T-helper 1 cell treated with Interleukin-12 subunit alpha and Interleukin-12 subunit beta and Interleukin-4 antibody, amounts not matched to agents 30 μg/mL and 1 μg/mL, for 36 hours (primary cell): ENCODE measurements around the gene COBLL1.
"Not testable (repeated sequence)": the region's sequence is repeated elsewhere in the genome, so short reads cannot be mapped to it uniquely, and the experiment has no call there.

Source experiments
- H3K27ac Mint-ChIP-seq: one replicate; pipeline ENCODE4 v1.8.0; 2021; ENCODE audit warnings: mild to moderate bottlenecking, mixed read lengths
- H3K27me3 Mint-ChIP-seq: one replicate; pipeline ENCODE4 v1.8.0; 2021; ENCODE audit warnings: low read depth, mixed read lengths
- H3K36me3 Mint-ChIP-seq: one replicate; pipeline ENCODE4 v1.8.0; 2021; ENCODE audit warnings: low read depth, mixed read lengths
- H3K4me1 Mint-ChIP-seq: one replicate; pipeline ENCODE4 v1.8.0; 2021; ENCODE audit warnings: low read depth, mixed read lengths
- H3K4me3 Mint-ChIP-seq: one replicate; pipeline ENCODE4 v1.8.0; 2021; ENCODE audit warnings: mild to moderate bottlenecking, moderate library complexity, mixed read lengths
- H3K9me3 Mint-ChIP-seq: one replicate; pipeline ENCODE4 v1.8.0; 2021; ENCODE audit warnings: mixed read lengths

The COBLL1 gene

GRCh38 chr2:164771897-164772296, 69.7 kb downstream of the COBLL1 start:
- no peaks in the 10 kb centered on the region for H3K27me3 Mint-ChIP-seq
- H3K27ac Mint-ChIP-seq: no peak overlapping the region
- H3K4me3 Mint-ChIP-seq: no peak overlapping the region
- H3K4me1 Mint-ChIP-seq: no peaks in the 10 kb centered on the region
- no peaks in the 10 kb centered on the region for H3K36me3 Mint-ChIP-seq
- H3K9me3 Mint-ChIP-seq: no peaks in the 10 kb centered on the region

GRCh38 chr2:164770421-164770916, 71.2 kb downstream of the COBLL1 start:
- H3K27me3 Mint-ChIP-seq: no peaks in the 10 kb centered on the region
- no peak overlapping the region for H3K4me3 Mint-ChIP-seq
- H3K36me3 Mint-ChIP-seq: no peaks in the 10 kb centered on the region
- H3K27ac Mint-ChIP-seq: no peak overlapping the region
- H3K4me1 Mint-ChIP-seq: no peaks in the 10 kb centered on the region
- H3K9me3 Mint-ChIP-seq: no peaks in the 10 kb centered on the region

- no peak overlapping the region for H3K4me3 Mint-ChIP-seq
- no peaks in the 10 kb centered on the region for H3K9me3 Mint-ChIP-seq
- H3K27me3 Mint-ChIP-seq: no peaks in the 10 kb centered on the region
- H3K36me3 Mint-ChIP-seq: no peaks in the 10 kb centered on the region
- no peaks in the 10 kb centered on the region for H3K4me1 Mint-ChIP-seq
- H3K27ac Mint-ChIP-seq: no peak overlapping the region
Measured at GRCh38 chr2:164766954-164767320, 74.7 kb downstream of the COBLL1 start.

- Mint-ChIP-seq H3K27ac (no peak overlapping the region), H3K9me3 (no peaks in the 10 kb centered on the region), H3K27me3 (no peaks in the 10 kb centered on the region), H3K36me3 (no peaks in the 10 kb centered on the region), H3K4me1 (no peaks in the 10 kb centered on the region), H3K4me3 (no peak overlapping the region)
Measured at GRCh38 chr2:164766216-164766953, 75.2 kb downstream of the COBLL1 start.

GRCh38 chr2:164764996-164765395, 76.6 kb downstream of the COBLL1 start:
- Mint-ChIP-seq H3K4me3 (no peak overlapping the region), H3K4me1 (no peaks in the 10 kb centered on the region), H3K36me3 (no peaks in the 10 kb centered on the region), H3K9me3 (no peaks in the 10 kb centered on the region), H3K27me3 (no peaks in the 10 kb centered on the region), H3K27ac (no peak overlapping the region)

- H3K36me3 Mint-ChIP-seq: no peaks in the 10 kb centered on the region
- H3K27me3 Mint-ChIP-seq: no peaks in the 10 kb centered on the region
- H3K27ac Mint-ChIP-seq: no peak overlapping the region
- no peaks in the 10 kb centered on the region for H3K4me1 Mint-ChIP-seq
- H3K9me3 Mint-ChIP-seq: no peaks in the 10 kb centered on the region
- no peak overlapping the region for H3K4me3 Mint-ChIP-seq
Measured at GRCh38 chr2:164764474-164764873, 77.1 kb downstream of the COBLL1 start.

GRCh38 chr2:164763431-164763830, 78.2 kb downstream of the COBLL1 start:
- no peaks in the 10 kb centered on the region for H3K4me1 Mint-ChIP-seq
- H3K27me3 Mint-ChIP-seq: no peaks in the 10 kb centered on the region
- H3K9me3 Mint-ChIP-seq: no peaks in the 10 kb centered on the region
- H3K27ac Mint-ChIP-seq: no peak overlapping the region
- H3K4me3 Mint-ChIP-seq: no peak overlapping the region
- H3K36me3 Mint-ChIP-seq: no peaks in the 10 kb centered on the region

GRCh38 chr2:164761737-164762460, 79.7 kb downstream of the COBLL1 start:
- Mint-ChIP-seq H3K4me3 (no peak overlapping the region), H3K4me1 (no peaks in the 10 kb centered on the region), H3K9me3 (no peaks in the 10 kb centered on the region), H3K27ac (no peak overlapping the region), H3K27me3 (no peaks in the 10 kb centered on the region), H3K36me3 (no peaks in the 10 kb centered on the region)

- not testable (repeated sequence) for H3K36me3 Mint-ChIP-seq, H3K4me1 Mint-ChIP-seq, H3K9me3 Mint-ChIP-seq, H3K27me3 Mint-ChIP-seq, H3K4me3 Mint-ChIP-seq, H3K27ac Mint-ChIP-seq
Measured at GRCh38 chr2:164761201-164761600, 80.4 kb downstream of the COBLL1 start.

GRCh38 chr2:164760179-164760578, 81.4 kb downstream of the COBLL1 start:
- H3K27me3 Mint-ChIP-seq: no peaks in the 10 kb centered on the region
- no peak overlapping the region for H3K4me3 Mint-ChIP-seq
- no peaks in the 10 kb centered on the region for H3K9me3 Mint-ChIP-seq
- H3K4me1 Mint-ChIP-seq: no peaks in the 10 kb centered on the region
- no peaks in the 10 kb centered on the region for H3K36me3 Mint-ChIP-seq
- no peak overlapping the region for H3K27ac Mint-ChIP-seq

- Mint-ChIP-seq H3K36me3 (no peaks in the 10 kb centered on the region), H3K27ac (no peak overlapping the region), H3K4me3 (no peak overlapping the region), H3K27me3 (no peaks in the 10 kb centered on the region), H3K4me1 (no peaks in the 10 kb centered on the region), H3K9me3 (no peaks in the 10 kb centered on the region)
Measured at GRCh38 chr2:164757934-164758695, 83.5 kb downstream of the COBLL1 start.

- Mint-ChIP-seq H3K9me3 (no peaks in the 10 kb centered on the region), H3K4me3 (no peak overlapping the region), H3K27me3 (no peaks in the 10 kb centered on the region), H3K36me3 (no peaks in the 10 kb centered on the region), H3K27ac (no peak overlapping the region), H3K4me1 (no peaks in the 10 kb centered on the region)
Measured at GRCh38 chr2:164756773-164757172, 84.8 kb downstream of the COBLL1 start.

GRCh38 chr2:164755952-164756351, 85.7 kb downstream of the COBLL1 start:
- Mint-ChIP-seq H3K4me3 (no peak overlapping the region), H3K4me1 (no peaks in the 10 kb centered on the region)

GRCh38 chr2:164754157-164755093, 87.2 kb downstream of the COBLL1 start:
- H3K4me1 Mint-ChIP-seq: no peaks in the 10 kb centered on the region
- no peak overlapping the region for H3K4me3 Mint-ChIP-seq
- H3K27ac Mint-ChIP-seq: no peak overlapping the region
- H3K36me3 Mint-ChIP-seq: no peaks in the 10 kb centered on the region
- H3K9me3 Mint-ChIP-seq: no peaks in the 10 kb centered on the region
- peaks cover 4% of the 10 kb centered on the region for H3K27me3 Mint-ChIP-seq

More at GRCh38 chr2:164755952-164756351, 85.7 kb downstream of the COBLL1 start:
- Mint-ChIP-seq H3K36me3 (no peaks in the 10 kb centered on the region), H3K9me3 (no peaks in the 10 kb centered on the region), H3K27ac (peak overlapping the region; percentile 14), H3K27me3 (no peaks in the 10 kb centered on the region)
